WTC11 (cell line): ENCODE results near the gene GADL1.

Experiments
- NFYB ChIP-seq: sonication (generic); formaldehyde crosslinking; conservative IDR thresholded peaks from 2 replicates; pipeline ENCODE4 v1.8.0; 2022; ENCODE audit warnings: low read depth, missing genetic modification reagents
- TF ChIP-seq, protein P1 (sequence below): sonication (generic); formaldehyde crosslinking; IDR thresholded peaks from 2 replicates; pipeline ENCODE4 v1.8.0; 2022; ENCODE audit warnings: mild to moderate bottlenecking, missing genetic modification reagents
- TF ChIP-seq, protein P2 (sequence below): fragments of 200-600 bp; IDR thresholded peaks from 2 replicates; pipeline ENCODE4 v1.8.0; 2022; ENCODE audit warnings: antibody characterized with exemption
- TF ChIP-seq, protein P3 (sequence below): sonication (generic); formaldehyde crosslinking; IDR thresholded peaks from 2 replicates; pipeline ENCODE4 v1.8.0; 2022; ENCODE audit warnings: mild to moderate bottlenecking, missing genetic modification reagents

DNA sequence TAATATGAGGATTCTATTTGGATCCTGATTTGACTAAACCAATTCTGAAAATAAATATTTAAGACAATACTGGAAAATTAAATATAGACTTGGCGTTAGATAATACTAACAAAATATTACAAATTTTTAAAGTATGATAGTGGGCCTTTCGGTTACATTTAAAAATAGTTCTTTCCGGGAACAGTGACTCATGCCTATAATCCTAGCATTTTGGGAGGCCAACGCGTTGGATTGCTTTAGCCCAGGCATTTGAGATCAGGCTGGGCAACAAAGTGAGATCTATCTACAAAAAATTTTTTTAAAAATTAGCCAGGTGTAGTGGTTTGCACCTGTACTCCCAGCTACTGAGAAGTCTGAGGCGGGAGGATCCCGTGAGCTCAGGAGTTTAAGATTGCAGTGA, 30.3 kb upstream of the GADL1 start:
- TF ChIP-seq, protein P1, sequence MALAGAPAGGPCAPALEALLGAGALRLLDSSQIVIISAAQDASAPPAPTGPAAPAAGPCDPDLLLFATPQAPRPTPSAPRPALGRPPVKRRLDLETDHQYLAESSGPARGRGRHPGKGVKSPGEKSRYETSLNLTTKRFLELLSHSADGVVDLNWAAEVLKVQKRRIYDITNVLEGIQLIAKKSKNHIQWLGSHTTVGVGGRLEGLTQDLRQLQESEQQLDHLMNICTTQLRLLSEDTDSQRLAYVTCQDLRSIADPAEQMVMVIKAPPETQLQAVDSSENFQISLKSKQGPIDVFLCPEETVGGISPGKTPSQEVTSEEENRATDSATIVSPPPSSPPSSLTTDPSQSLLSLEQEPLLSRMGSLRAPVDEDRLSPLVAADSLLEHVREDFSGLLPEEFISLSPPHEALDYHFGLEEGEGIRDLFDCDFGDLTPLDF: no peak
- TF ChIP-seq NFYB (CRISPR knock-in tag): no peak
- TF ChIP-seq, protein P2, sequence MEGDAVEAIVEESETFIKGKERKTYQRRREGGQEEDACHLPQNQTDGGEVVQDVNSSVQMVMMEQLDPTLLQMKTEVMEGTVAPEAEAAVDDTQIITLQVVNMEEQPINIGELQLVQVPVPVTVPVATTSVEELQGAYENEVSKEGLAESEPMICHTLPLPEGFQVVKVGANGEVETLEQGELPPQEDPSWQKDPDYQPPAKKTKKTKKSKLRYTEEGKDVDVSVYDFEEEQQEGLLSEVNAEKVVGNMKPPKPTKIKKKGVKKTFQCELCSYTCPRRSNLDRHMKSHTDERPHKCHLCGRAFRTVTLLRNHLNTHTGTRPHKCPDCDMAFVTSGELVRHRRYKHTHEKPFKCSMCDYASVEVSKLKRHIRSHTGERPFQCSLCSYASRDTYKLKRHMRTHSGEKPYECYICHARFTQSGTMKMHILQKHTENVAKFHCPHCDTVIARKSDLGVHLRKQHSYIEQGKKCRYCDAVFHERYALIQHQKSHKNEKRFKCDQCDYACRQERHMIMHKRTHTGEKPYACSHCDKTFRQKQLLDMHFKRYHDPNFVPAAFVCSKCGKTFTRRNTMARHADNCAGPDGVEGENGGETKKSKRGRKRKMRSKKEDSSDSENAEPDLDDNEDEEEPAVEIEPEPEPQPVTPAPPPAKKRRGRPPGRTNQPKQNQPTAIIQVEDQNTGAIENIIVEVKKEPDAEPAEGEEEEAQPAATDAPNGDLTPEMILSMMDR: no peak
- TF ChIP-seq, protein P3, sequence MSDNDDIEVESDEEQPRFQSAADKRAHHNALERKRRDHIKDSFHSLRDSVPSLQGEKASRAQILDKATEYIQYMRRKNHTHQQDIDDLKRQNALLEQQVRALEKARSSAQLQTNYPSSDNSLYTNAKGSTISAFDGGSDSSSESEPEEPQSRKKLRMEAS (CRISPR knock-in tag): no peak
